Measurements from ENCODE around the gene PPP1R15A. TPM values are rescaled to one million over a fixed set of nuclear protein-coding genes. Genes with fewer than 3 reads are reported as not detected.
"Not testable (repeated sequence)": the region's sequence is repeated elsewhere in the genome, so short reads cannot be mapped to it uniquely, and the experiment has no call there.

The PPP1R15A gene
- total RNA-seq, 2 experiments from 2014 or later: 104 to 124 TPM

GRCh38 chr19:48859711-48860572 lies 12.3 kb upstream of the PPP1R15A start:
- Mint-ChIP-seq H3K9me3 (ENCODE audit: insufficient read depth) (no peaks in the 10 kb centered on the region), H3K36me3 (ENCODE audit: low read depth) (no peaks in the 10 kb centered on the region), H3K4me3 (peak overlapping the region; percentile 83), H3K27me3 (ENCODE audit: low read depth) (no peaks in the 10 kb centered on the region), H3K27ac (no peak overlapping the region), H3K4me1 (ENCODE audit: low read depth) (peaks cover 4% of the 10 kb centered on the region)
- POLR2A ChIA-PET: no interaction called here
- peak; percentile 10 for ATAC-seq
- DNase-seq: peak; percentile 28
- CTCF ChIA-PET: no interaction called here

GRCh38 chr19:48861313-48861712 lies 10.9 kb upstream of the PPP1R15A start:
- POLR2A ChIA-PET: interaction anchor here (1.0 to 1.1 kb wide), 2 partner anchors 11 kb away, joined by 5 to 6 read pairs; partner anchors contain the start of gene PPP1R15A
- ATAC-seq (no peak), DNase-seq (no peak)
- no peaks in the 10 kb centered on the region for H3K27me3 Mint-ChIP-seq (ENCODE audit: low read depth)
- no peaks in the 10 kb centered on the region for H3K9me3 Mint-ChIP-seq (ENCODE audit: insufficient read depth)
- no peaks in the 10 kb centered on the region for H3K36me3 Mint-ChIP-seq (ENCODE audit: low read depth)
- no peak overlapping the region for H3K27ac Mint-ChIP-seq
- peaks cover 4% of the 10 kb centered on the region for H3K4me1 Mint-ChIP-seq (ENCODE audit: low read depth)
- H3K4me3 Mint-ChIP-seq: no peak overlapping the region
- CTCF ChIA-PET: interaction anchor here (1.7 kb wide), 1 partner anchor 18 kb away, joined by 5 read pairs; no protein-coding TSS in a partner anchor

- ChIA-PET CTCF (interaction anchor here (1.7 kb wide), 1 partner anchor 20 kb away, joined by 5 read pairs; no protein-coding TSS in a partner anchor), POLR2A (no interaction called here)
- Mint-ChIP-seq H3K9me3 (ENCODE audit: insufficient read depth) (no peaks in the 10 kb centered on the region), H3K4me3 (no peak overlapping the region), H3K27me3 (ENCODE audit: low read depth) (no peaks in the 10 kb centered on the region), H3K4me1 (ENCODE audit: low read depth) (peaks cover 4% of the 10 kb centered on the region), H3K36me3 (ENCODE audit: low read depth) (no peaks in the 10 kb centered on the region), H3K27ac (no peak overlapping the region)
- ATAC-seq (no peak), DNase-seq (no peak)
These were observed 9.4 kb upstream of the PPP1R15A start for GRCh38 chr19:48862827-48863226.

- H3K4me3 Mint-ChIP-seq: no peak overlapping the region
- ChIA-PET CTCF (interaction anchor here (1.1 kb wide), 1 partner anchor 25 kb away, joined by 3 read pairs; no protein-coding TSS in a partner anchor), POLR2A (no interaction called here)
These were observed 5.5 kb upstream of the PPP1R15A start for GRCh38 chr19:48866692-48867091.

GRCh38 chr19:48867123-48867745 lies 5.0 kb upstream of the PPP1R15A start:
- H3K27ac Mint-ChIP-seq: no peak overlapping the region
- ChIA-PET CTCF (interaction anchor here (1.6 kb wide), 1 partner anchor 25 kb away, joined by 3 read pairs; no protein-coding TSS in a partner anchor), POLR2A (no interaction called here)
- no peaks in the 10 kb centered on the region for H3K27me3 Mint-ChIP-seq (ENCODE audit: low read depth)
- H3K9me3 Mint-ChIP-seq (ENCODE audit: insufficient read depth): no peaks in the 10 kb centered on the region
- no peak for DNase-seq
- H3K4me1 Mint-ChIP-seq (ENCODE audit: low read depth): peaks cover 6% of the 10 kb centered on the region
- H3K4me3 Mint-ChIP-seq: no peak overlapping the region
- ATAC-seq: no peak
- no peaks in the 10 kb centered on the region for H3K36me3 Mint-ChIP-seq (ENCODE audit: low read depth)

More at GRCh38 chr19:48866692-48867091, 5.5 kb upstream of the PPP1R15A start:
- H3K4me1 Mint-ChIP-seq (ENCODE audit: low read depth): peaks cover 3% of the 10 kb centered on the region
- no peak overlapping the region for H3K27ac Mint-ChIP-seq
- H3K27me3 Mint-ChIP-seq (ENCODE audit: low read depth): no peaks in the 10 kb centered on the region
- DNase-seq (no peak), ATAC-seq (no peak)
- H3K9me3 Mint-ChIP-seq (ENCODE audit: insufficient read depth): no peaks in the 10 kb centered on the region
- H3K36me3 Mint-ChIP-seq (ENCODE audit: low read depth): no peaks in the 10 kb centered on the region

GRCh38 chr19:48867746-48868113 lies 4.5 kb upstream of the PPP1R15A start:
- DNase-seq: no peak
- POLR2A ChIA-PET: no interaction called here
- Mint-ChIP-seq H3K4me1 (ENCODE audit: low read depth) (peaks cover 8% of the 10 kb centered on the region), H3K27ac (no peak overlapping the region), H3K36me3 (ENCODE audit: low read depth) (peaks cover under 1% of the 10 kb centered on the region), H3K4me3 (no peak overlapping the region), H3K9me3 (ENCODE audit: insufficient read depth) (no peaks in the 10 kb centered on the region), H3K27me3 (ENCODE audit: low read depth) (no peaks in the 10 kb centered on the region)
- CTCF ChIA-PET: interaction anchor here (1.6 kb wide), 1 partner anchor 25 kb away, joined by 3 read pairs; no protein-coding TSS in a partner anchor
- no peak for ATAC-seq

- CTCF ChIA-PET: interaction anchor here (1.6 kb wide), 1 partner anchor 26 kb away, joined by 3 read pairs; no protein-coding TSS in a partner anchor
- no peaks in the 10 kb centered on the region for H3K27me3 Mint-ChIP-seq (ENCODE audit: low read depth)
- no peak for DNase-seq
- H3K9me3 Mint-ChIP-seq (ENCODE audit: insufficient read depth): no peaks in the 10 kb centered on the region
- H3K4me1 Mint-ChIP-seq (ENCODE audit: low read depth): peaks cover 11% of the 10 kb centered on the region
- H3K4me3 Mint-ChIP-seq: no peak within 1 kb of the TSS
- no peak within 1 kb of the TSS for H3K27ac Mint-ChIP-seq
- POLR2A ChIA-PET: no interaction called here
- peaks cover 6% of the 10 kb centered on the region for H3K36me3 Mint-ChIP-seq (ENCODE audit: low read depth)
- no peak for ATAC-seq
These were observed 3.9 kb upstream of the PPP1R15A start, which contains the start of gene PLEKHA4 for GRCh38 chr19:48868114-48868886. PLEKHA4 (minus strand) TSS chr19:48868617; CDS start chr19:48867620, 997 bp downstream.

- ChIA-PET CTCF (interaction anchor here (1.1 to 3.1 kb wide), 2 partner anchors 75 to 124 kb away, joined by 5 to 7 read pairs; partner anchors contain the start of gene RUVBL2), POLR2A (no interaction called here)
- Mint-ChIP-seq H3K9me3 (ENCODE audit: insufficient read depth) (no peaks in the 10 kb centered on the region), H3K36me3 (ENCODE audit: low read depth) (peaks cover 21% of the 10 kb centered on the region), H3K4me1 (ENCODE audit: low read depth) (peaks cover 26% of the 10 kb centered on the region), H3K27ac (no peak overlapping the region), H3K4me3 (no peak overlapping the region), H3K27me3 (ENCODE audit: low read depth) (no peaks in the 10 kb centered on the region)
- ATAC-seq: no peak
- no peak for DNase-seq
These were observed 2.2 kb upstream of the PPP1R15A start for GRCh38 chr19:48870048-48870447.

- Mint-ChIP-seq H3K4me1 (ENCODE audit: low read depth) (peaks cover 42% of the 10 kb centered on the region), H3K4me3 (peak overlapping the region; percentile 99), H3K27ac (peak overlapping the region; percentile 98), H3K36me3 (ENCODE audit: low read depth) (peaks cover 36% of the 10 kb centered on the region)
- not testable (repeated sequence) for H3K27me3 Mint-ChIP-seq (ENCODE audit: low read depth); DNase-seq; H3K9me3 Mint-ChIP-seq (ENCODE audit: insufficient read depth); ATAC-seq
- CTCF ChIA-PET: interaction anchor here (0.9 to 3.1 kb wide), 6 partner anchors 29 to 122 kb away, joined by 3 to 12 read pairs (median 6); partner anchors contain the start of genes GYS1 and RUVBL2
- POLR2A ChIA-PET: interaction anchor here (0.6 to 5.7 kb wide), 23 partner anchors 10 to 622 kb away, joined by 3 to 74 read pairs (median 5); partner anchors contain the start of genes BAX, BCAT2, FTL and NUCB1
These were observed 595 bp upstream of the PPP1R15A start for GRCh38 chr19:48871471-48872181.

- ATAC-seq: peak; percentile 27
- peaks cover 48% of the 10 kb centered on the region for H3K4me1 Mint-ChIP-seq (ENCODE audit: low read depth)
- H3K4me3 Mint-ChIP-seq: peak overlapping the region; percentile 99
- H3K36me3 Mint-ChIP-seq (ENCODE audit: low read depth): peaks cover 45% of the 10 kb centered on the region
- peak overlapping the region; percentile 98 for H3K27ac Mint-ChIP-seq
- CTCF ChIA-PET: interaction anchor here (1.0 to 3.1 kb wide), 7 partner anchors 27 to 120 kb away, joined by 3 to 12 read pairs (median 5); partner anchors contain the start of genes GYS1, HSD17B14 and RUVBL2
- POLR2A ChIA-PET: interaction anchor here (0.6 to 5.7 kb wide), 15 partner anchors 9 to 313 kb away, joined by 3 to 74 read pairs (median 5); partner anchors contain the start of genes FTL, GYS1 and NUCB1
- no peaks in the 10 kb centered on the region for H3K9me3 Mint-ChIP-seq (ENCODE audit: insufficient read depth)
- no peaks in the 10 kb centered on the region for H3K27me3 Mint-ChIP-seq (ENCODE audit: low read depth)
- peak; percentile 91 for DNase-seq
These were observed 759 bp downstream of the PPP1R15A start for GRCh38 chr19:48872884-48873475.

Data from activated CD8-positive, alpha-beta T cell treated with anti-CD3 and anti-CD28 coated beads, Interleukin-2, amount 10 ng/mL, durations not matched to agents 7 days and 5 days (primary cell).